ENCODE data around the gene FBRSL1.

GRCh38 chr12:132456186-132456943 is 33.6 kb upstream of the FBRSL1 start:
- TF ChIP-seq REST (IDR thresholded peaks at IDR 0.05; ENCODE audit: insufficient read depth in 1 of 2, low read depth in 2 of 2, low read length in 2 of 2) (no peak), TAF1 (IDR thresholded peaks at IDR 0.05; ENCODE audit: borderline replicate concordance, insufficient read depth, low read length) (no peak), POLR2AphosphoS5 (IDR thresholded peaks at IDR 0.05; ENCODE audit: low read depth, low read length) (no peak), FOXP2 (optimal IDR thresholded peaks at IDR 0.05; ENCODE audit: borderline replicate concordance, extremely low read depth, extremely low read length, insufficient read depth) (no peak), SIN3A (IDR thresholded peaks at IDR 0.05; ENCODE audit: borderline replicate concordance, insufficient read depth, low read length) (no peak)

All from PFSK-1 (cell line).